Activated CD4-positive, alpha-beta T cell treated with anti-CD3 and anti-CD28 coated beads for 1 hour (primary cell): Measurements from ENCODE around the gene S100A13.

Experiments
- DNase-seq: peaks from one replicate; pipeline ENCODE4 v3.0.0-alpha.2; 2020

Gene S100A13

GRCh38 chr1:153624965-153625611 lies 2.2 kb downstream of the S100A13 start:
- DNase-seq, result no peak

- DNase-seq, result no peak
These were observed 4.2 kb downstream of the S100A13 start for GRCh38 chr1:153623101-153623500.

DNA sequence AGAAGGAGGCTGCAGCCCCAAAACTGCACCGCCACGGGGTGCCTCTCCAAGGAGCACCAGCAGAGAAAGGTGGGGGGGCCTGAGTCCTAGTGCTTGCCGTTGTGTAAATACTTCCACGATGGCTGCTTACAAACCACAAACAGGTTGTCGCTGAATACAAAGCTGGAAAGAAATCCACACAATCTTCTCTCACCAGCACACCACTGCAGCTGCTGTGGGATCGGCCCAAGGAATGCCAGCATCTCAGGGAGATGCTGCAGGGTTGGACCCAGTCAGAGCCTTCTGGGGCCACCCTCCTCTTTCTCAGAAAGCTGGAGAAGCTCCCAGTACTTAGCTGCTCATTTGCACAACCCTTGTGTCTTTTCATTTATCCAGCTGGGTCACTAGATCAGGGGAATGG lies 8.1 kb downstream of the S100A13 start:
- no peak for DNase-seq

DNA sequence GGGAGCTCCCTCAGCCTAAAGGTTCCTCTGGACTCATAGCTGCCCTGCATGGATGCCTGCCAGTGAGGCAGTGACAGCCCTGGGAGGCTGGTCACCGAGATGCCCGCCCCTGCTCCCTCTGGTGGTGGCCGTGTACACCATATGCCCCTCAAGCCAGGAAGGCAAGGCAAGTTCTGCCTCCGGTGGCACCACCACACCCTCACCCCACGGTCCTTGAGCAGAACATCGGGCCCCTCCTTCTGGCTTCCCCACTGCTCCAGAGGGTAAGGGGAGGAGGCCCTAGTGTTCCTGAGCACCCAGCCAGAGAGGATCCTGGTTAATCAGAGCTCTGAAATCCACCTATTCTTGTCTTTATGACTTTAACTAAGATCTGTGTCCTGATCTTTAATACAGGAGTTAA lies 9.6 kb downstream of the S100A13 start:
- DNase-seq, result no peak

DNA sequence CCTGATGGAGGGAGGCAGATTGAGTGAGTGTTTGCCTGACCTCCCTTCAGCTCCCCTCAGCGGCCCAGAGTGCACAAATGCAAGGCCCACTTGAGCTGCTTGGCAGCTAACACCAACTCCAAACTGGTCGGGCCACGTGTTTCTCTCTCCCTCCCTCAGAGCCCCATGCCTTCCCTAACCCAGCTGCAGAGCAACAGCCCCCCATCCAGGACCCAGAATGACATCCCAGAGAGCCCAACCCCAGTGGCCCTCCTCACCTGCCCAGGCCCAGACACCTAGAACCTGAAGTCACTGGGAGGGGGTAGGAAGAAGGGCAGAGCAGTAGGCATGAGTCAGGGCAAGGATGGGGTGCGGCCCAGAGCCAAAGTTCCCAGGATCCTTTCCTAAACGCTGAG lies 10.4 kb downstream of the S100A13 start:
- no peak for DNase-seq

- no peak for DNase-seq
These were observed 11.0 kb downstream of the S100A13 start, which contains the start of gene S100A14 for GRCh38 chr1:153616144-153616916. S100A14 (minus strand) TSS chr1:153616325; CDS start chr1:153615858, 467 bp downstream.

DNA sequence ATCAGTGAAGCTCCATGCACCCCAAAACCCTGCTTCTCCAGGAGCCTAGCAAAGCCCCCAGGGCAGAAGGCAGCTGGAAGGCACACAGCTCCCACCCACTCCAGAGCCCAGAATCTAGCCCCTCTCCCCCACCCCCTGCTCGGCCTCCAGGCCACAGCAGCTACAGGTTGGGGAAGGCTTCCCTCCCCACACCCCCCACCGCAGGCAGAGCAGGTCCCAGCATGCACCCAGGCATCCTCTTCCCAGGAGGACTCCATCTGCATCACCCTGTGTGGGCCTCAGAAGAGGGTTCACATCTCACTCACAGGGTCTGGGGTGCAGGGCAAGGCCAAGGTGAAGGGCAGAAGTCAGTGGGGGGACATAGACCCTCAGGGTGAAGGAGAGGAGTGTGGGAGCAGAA lies 11.9 kb downstream of the S100A13 start:
- no peak for DNase-seq

GRCh38 chr1:153614906-153615305 lies 12.4 kb downstream of the S100A13 start:
- no peak for DNase-seq

DNA sequence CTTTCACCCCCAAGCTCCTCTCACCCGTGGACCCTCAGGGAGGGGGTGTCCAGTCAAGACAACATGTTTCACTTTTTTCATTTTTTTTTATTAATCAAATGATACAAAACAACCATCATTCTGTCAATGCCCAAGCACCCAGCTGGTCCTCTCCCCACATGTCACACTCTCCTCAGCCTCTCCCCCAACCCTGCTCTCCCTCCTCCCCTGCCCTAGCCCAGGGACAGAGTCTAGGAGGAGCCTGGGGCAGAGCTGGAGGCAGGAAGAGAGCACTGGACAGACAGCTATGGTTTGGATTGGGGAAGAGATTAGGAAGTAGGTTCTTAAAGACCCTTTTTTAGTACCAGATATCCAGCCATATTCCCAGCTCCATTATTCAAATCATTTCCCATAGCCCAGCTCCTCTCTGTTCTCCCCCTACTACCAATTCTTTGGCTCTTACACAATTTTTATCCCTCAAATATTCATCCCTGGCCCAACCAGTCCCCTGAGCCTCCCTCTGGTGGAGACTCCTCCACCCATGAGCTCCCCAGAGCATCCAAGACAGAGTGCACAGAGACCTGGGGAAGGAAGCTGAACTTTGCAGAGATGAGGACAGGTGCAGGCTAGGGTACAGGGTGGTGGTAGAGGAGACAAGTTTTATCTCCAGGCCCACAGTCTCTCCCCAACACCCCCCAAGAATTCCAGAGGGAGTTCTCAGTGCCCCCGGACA lies 13.0 kb downstream of the S100A13 start:
- DNase-seq, result no peak

GRCh38 chr1:153613406-153613805 lies 13.9 kb downstream of the S100A13 start:
- no peak for DNase-seq

DNA sequence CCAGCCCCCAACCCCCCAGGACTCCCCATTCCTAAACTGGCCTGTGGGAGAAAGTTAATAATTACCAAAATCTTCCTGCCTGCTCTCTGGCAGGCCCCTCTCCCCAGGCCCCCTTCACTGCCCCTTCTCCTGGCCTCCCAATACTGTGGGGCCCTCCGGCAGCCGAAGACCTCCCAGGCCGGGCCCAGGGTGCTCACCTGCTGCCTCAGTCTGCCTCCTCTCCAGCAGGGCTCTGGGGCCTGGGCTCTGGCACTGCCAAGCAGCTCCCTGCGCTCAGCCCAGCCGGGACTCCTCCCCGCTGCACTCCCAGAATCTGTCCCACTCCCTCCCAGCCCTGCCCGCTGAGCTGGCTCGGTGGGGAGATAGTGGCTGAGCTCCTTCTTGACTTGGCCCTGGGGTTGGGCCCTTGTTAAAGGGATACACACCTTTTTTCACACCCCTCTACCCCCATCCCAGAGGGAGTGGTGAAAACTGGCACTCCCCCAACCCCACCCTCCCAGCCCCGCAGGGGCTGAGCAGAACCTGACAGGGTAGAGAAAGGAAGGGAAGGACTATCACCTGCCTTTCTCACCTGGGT lies 14.5 kb downstream of the S100A13 start, which contains the start of gene S100A16:
S100A16 (minus strand) TSS at position 383 of the 577 bp plus-strand sequence. CDS start 4,986 bp downstream, outside the sequence.
- no peak for DNase-seq

- DNase-seq, result no peak
These were observed 15.1 kb downstream of the S100A13 start for GRCh38 chr1:153612111-153612754.

- no peak for DNase-seq
These were observed 15.9 kb downstream of the S100A13 start for GRCh38 chr1:153611356-153611755.

GRCh38 chr1:153610811-153611301 lies 16.4 kb downstream of the S100A13 start:
- DNase-seq, result no peak

DNA sequence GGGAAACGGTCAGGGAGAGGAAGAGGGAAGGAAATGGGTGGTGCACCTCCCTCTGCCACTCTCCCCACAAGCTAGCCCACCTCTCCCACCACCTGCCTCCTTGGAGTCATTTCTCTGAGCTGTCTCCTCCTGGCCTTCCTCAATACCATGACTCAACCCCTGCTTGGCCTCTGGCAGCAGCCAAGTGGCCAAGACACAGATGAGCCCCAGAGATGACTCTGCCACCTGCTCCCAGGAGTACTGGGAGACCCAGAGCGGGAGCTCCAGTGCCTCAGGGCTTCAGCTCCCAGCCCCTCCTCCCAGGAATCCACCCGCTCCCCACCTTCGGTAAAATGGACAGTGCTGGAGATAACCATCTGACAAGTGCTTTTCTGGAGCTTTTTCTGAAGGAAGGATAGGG lies 17.0 kb downstream of the S100A13 start:
- no peak for DNase-seq

DNA sequence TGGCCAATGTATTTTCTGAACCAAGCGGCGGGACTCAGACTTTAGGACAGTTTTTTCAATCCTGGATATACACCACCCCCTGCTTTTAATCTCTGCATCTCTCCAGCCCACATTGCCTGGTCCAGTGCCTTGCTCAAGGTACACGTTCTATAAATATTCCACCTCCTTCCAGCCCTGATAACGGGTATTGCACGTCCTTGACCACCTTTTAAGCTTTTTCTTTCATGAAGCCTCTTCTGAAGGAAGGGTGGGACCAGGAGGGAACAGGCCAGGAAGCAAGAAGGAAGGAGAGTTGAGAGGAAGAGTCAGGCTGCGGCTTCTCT lies 17.8 kb downstream of the S100A13 start:
- no peak for DNase-seq

GRCh38 chr1:153608742-153609584 lies 18.3 kb downstream of the S100A13 start:
- DNase-seq, result no peak

- no peak for DNase-seq
These were observed 19.1 kb downstream of the S100A13 start for GRCh38 chr1:153608089-153608682.

DNA sequence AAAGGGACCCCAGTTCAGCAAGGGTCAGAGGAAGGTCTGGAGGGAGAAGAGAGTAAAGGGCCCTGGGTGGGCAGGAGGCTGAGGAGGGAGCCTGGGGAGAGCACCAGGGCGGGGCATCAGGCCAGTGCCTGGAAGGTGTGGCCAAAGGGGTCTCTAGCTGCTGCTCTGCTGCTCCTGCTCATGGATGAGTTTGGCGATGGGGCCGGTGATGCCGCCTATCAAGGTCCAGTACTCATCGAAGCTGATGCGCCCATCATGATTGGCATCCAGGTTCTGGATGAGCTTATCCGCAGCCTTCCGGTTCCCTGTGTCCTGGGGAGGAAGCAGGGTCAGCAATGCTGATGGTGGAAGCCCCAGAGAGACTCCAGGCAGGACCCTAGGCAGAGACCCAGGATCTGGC lies 19.9 kb downstream of the S100A13 start:
- DNase-seq, result no peak

GRCh38 chr1:153606194-153606593 lies 21.1 kb downstream of the S100A13 start:
- no peak for DNase-seq

DNA sequence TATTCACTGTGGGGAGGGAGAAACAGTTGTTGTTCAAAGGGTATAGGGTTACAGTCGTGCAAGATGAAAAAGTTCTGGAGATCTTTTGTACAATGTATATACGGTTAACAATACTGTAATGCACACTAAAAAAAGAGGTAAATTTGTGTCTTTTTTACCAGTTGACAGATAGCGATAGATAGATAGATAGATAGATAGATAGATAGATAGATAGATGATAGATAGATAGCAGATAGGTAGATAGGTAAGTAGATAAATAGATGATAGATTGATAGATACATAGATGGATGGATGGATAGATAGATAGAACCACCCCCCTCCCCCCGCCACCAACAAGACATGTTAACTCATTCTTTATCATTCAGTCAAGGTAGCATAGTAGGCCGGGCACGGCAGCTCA lies 24.6 kb downstream of the S100A13 start:
- DNase-seq, result no peak
